ENCODE results near the gene CYREN. TPM values are rescaled to one million over a fixed set of nuclear protein-coding genes. Genes with fewer than 3 reads are reported as not detected.

The CYREN gene
- total RNA-seq, 4 donors from 2014 or later = 40.3 to 54.4 (median 46.8) TPM

GRCh38 chr7:135186841-135187253, 16.3 kb upstream of the CYREN start:
- no peak overlapping the region for H3K4me3 ChIP-seq (replicated peaks in 1 of 3)
- no peak for DNase-seq
- 89 to 97% methylated on average over 9 to 10 of the region's 12 CpGs for WGBS, 2 donors
- H3K27ac ChIP-seq = no peak overlapping the region
- TF ChIP-seq, protein P1, sequence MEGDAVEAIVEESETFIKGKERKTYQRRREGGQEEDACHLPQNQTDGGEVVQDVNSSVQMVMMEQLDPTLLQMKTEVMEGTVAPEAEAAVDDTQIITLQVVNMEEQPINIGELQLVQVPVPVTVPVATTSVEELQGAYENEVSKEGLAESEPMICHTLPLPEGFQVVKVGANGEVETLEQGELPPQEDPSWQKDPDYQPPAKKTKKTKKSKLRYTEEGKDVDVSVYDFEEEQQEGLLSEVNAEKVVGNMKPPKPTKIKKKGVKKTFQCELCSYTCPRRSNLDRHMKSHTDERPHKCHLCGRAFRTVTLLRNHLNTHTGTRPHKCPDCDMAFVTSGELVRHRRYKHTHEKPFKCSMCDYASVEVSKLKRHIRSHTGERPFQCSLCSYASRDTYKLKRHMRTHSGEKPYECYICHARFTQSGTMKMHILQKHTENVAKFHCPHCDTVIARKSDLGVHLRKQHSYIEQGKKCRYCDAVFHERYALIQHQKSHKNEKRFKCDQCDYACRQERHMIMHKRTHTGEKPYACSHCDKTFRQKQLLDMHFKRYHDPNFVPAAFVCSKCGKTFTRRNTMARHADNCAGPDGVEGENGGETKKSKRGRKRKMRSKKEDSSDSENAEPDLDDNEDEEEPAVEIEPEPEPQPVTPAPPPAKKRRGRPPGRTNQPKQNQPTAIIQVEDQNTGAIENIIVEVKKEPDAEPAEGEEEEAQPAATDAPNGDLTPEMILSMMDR (IDR thresholded peaks at IDR 0.05) = no peak
- TF ChIP-seq POLR2A (IDR thresholded peaks at IDR 0.05) = no peak
- H3K9me3 ChIP-seq = no peaks in the 10 kb centered on the region
- intact Hi-C loops (cut with DNase I) = no loop called here
- peaks cover 33 to 45% of the 10 kb centered on the region in 2 donors for H3K36me3 ChIP-seq
- no peaks in the 10 kb centered on the region for H3K27me3 ChIP-seq
- no peaks in the 10 kb centered on the region for H3K4me1 ChIP-seq

- no peaks in the 10 kb centered on the region for H3K4me1 ChIP-seq
- intact Hi-C loops (cut with DNase I) = no loop called here
- no peak for DNase-seq
- no peak overlapping the region for H3K4me3 ChIP-seq (replicated peaks in 1 of 3)
- no peaks in the 10 kb centered on the region for H3K9me3 ChIP-seq
- H3K27ac ChIP-seq = no peak overlapping the region
- no peaks in the 10 kb centered on the region for H3K27me3 ChIP-seq
- TF ChIP-seq POLR2A (IDR thresholded peaks at IDR 0.05) = no peak
- TF ChIP-seq, protein P1 (IDR thresholded peaks at IDR 0.05) = no peak
- peaks cover 33 to 45% of the 10 kb centered on the region in 2 donors for H3K36me3 ChIP-seq
- WGBS, 2 donors = 90 to 100% methylated on average over 3 of the region's 3 CpGs
These were observed 15.7 kb upstream of the CYREN start for GRCh38 chr7:135186261-135186540.

DNA sequence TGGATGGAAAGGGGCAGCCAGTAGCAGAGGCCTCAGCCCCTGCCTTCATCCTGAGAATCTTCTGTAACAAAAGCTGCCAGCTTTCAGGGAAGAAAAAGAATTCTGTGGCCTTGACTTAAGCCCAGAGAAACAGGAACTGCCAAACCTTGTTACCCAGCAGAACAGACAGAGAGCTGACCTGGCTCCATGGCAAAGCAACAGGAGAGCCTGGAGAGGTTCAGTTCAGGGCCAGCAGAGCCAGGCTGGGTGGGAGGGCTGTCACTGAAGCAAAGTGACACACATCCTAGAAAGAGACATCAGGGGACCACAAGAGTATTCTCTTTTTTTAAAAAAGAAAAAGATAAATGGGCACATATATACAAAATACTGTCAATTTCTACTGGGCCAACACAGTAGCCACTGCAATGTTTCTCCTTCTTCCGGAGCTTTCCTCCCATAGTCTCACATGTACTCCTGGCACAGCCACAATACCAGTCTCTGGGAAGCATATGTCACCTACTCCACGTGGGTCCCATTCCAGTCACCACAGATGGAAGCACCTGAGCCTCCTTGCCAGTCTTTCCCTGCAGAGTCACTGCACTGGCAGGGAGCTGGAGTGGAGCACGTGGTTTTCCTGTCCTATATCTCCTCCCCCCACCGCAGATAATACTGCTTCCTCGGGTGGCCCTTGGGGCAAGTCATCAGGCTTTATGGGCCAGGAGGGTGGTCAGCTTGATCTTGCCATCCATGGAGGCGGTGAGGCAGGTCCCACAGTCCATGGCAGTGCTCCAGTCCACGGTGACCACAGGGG, 15.2 kb upstream of the CYREN start:
- Histone ChIP-seq H3K27ac (no peak overlapping the region), H3K4me3 (replicated peaks in 1 of 3) (no peak overlapping the region), H3K4me1 (no peaks in the 10 kb centered on the region), H3K9me3 (no peaks in the 10 kb centered on the region), H3K27me3 (no peaks in the 10 kb centered on the region), H3K36me3 (peaks cover 33 to 45% of the 10 kb centered on the region in 2 donors)
- intact Hi-C loops (cut with DNase I) = no loop called here
- 95% methylated on average over 2 to 7 of the region's 7 CpGs for WGBS, 2 donors
- TF ChIP-seq, protein P1 (IDR thresholded peaks at IDR 0.05) = no peak
- no peak for TF ChIP-seq POLR2A (IDR thresholded peaks at IDR 0.05)
- DNase-seq = no peak

DNA sequence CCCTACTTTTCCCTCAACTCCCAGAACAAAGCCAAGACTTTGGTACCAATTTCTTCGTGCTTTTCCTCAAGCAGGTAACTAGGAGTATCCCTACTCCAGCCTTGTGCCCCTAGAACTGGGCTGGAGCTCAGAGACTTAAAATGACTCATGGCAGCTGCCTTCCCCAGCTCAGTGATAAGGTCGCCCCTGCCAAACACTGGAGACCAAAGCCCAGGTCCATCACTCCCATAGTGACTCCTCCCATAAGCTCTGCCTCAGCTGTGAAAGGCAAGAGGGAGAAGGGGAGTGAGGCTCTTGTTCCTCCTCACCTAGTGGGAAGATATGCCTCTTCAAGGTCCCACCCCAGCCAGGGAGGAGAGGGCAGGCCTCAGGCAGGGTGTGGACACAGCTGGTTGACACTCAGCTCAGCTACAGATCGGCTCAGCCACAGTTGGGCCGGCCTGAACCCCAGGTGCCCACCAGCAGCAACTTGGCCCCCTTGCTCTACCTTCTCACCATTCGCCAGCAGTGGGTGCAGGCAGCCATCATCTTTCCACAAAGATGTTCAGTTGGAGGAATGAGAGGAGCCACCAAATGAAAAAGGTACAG, 13.8 kb upstream of the CYREN start:
- intact Hi-C loops (cut with DNase I) = no loop called here
- H3K9me3 ChIP-seq = no peaks in the 10 kb centered on the region
- DNase-seq = no peak
- H3K4me1 ChIP-seq = no peaks in the 10 kb centered on the region
- H3K27ac ChIP-seq = no peak overlapping the region
- no peaks in the 10 kb centered on the region for H3K27me3 ChIP-seq
- TF ChIP-seq, protein P1 (IDR thresholded peaks at IDR 0.05) = no peak
- no peak for TF ChIP-seq POLR2A (IDR thresholded peaks at IDR 0.05)
- H3K4me3 ChIP-seq (replicated peaks in 1 of 3) = no peak overlapping the region
- 98 to 100% methylated on average over 5 of the region's 5 CpGs for WGBS, 2 donors
- H3K36me3 ChIP-seq = peaks cover 33 to 43% of the 10 kb centered on the region in 2 donors

DNA sequence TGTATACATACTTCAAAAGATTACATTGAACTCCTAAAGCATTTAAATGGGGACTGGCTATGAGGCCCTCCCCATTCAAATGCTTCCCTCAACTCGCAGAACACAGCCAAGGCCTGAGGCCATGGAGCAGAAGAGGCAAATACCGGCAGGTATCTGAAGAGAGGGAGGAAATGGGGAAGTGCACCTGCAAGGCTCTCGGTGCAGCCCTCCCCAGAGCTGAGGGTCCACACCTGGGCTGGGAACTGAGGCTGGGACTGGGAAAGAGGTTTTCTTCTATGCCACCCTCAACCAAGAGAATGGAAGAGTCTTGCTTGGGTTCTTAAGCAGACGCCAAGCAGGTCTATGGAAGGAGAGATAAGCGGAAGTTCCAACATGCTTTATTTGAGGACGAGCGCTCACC, 13.0 kb upstream of the CYREN start:
- no peak overlapping the region for H3K4me3 ChIP-seq (replicated peaks in 1 of 3)
- DNase-seq = no peak
- no peaks in the 10 kb centered on the region for H3K27me3 ChIP-seq
- TF ChIP-seq POLR2A (IDR thresholded peaks at IDR 0.05) = no peak
- TF ChIP-seq, protein P1 (IDR thresholded peaks at IDR 0.05) = no peak
- no peaks in the 10 kb centered on the region for H3K4me1 ChIP-seq
- intact Hi-C loops (cut with DNase I) = no loop called here
- no peak overlapping the region for H3K27ac ChIP-seq
- H3K36me3 ChIP-seq = peaks cover 27 to 34% of the 10 kb centered on the region in 2 donors
- WGBS, 2 donors = 97% methylated on average over 7 of the region's 7 CpGs
- no peaks in the 10 kb centered on the region for H3K9me3 ChIP-seq

Measured in thyroid gland (tissue), 4 donors.